ENCODE results near the gene ATP10B.

DNA sequence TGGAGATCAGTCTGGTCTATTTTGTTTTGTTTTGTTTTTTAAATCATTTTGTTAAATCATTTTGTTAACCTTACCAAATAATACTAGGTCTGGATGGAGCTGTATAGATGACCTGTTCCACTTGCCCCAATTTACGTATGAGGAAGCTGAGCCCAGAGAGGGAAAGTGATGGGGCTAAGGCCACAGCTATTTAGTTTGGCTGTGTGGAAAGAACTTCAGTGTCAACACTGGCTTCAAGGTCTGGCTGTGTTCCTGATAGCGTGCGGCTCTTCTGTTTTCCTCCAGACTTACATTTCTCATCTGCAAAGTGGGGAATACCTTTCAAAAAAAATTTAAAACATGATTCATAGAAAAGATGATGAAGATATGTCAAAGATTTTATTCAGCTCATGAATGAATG is 317.9 kb downstream of the ATP10B start:
- TF ChIP-seq POLR2A (IDR thresholded peaks at IDR 0.05): no peak
- TF ChIP-seq, protein P1, sequence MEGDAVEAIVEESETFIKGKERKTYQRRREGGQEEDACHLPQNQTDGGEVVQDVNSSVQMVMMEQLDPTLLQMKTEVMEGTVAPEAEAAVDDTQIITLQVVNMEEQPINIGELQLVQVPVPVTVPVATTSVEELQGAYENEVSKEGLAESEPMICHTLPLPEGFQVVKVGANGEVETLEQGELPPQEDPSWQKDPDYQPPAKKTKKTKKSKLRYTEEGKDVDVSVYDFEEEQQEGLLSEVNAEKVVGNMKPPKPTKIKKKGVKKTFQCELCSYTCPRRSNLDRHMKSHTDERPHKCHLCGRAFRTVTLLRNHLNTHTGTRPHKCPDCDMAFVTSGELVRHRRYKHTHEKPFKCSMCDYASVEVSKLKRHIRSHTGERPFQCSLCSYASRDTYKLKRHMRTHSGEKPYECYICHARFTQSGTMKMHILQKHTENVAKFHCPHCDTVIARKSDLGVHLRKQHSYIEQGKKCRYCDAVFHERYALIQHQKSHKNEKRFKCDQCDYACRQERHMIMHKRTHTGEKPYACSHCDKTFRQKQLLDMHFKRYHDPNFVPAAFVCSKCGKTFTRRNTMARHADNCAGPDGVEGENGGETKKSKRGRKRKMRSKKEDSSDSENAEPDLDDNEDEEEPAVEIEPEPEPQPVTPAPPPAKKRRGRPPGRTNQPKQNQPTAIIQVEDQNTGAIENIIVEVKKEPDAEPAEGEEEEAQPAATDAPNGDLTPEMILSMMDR (IDR thresholded peaks at IDR 0.05): no peak
